ENCODE measurements around the gene MYO3A.

Gene MYO3A

GRCh38 chr10:25933653-25934608 lies at the start of gene MYO3A:
TSS of gene MYO3A (plus strand) at chr10:25934229. CDS start at chr10:25952111, 17,882 bp downstream.
- Histone ChIP-seq H3K4me3 (ENCODE audit: low read depth, low read length) (no peak within 1 kb of the TSS), H3K27ac (no peak within 1 kb of the TSS), H3K27me3 (replicated peaks) (peaks cover 9% of the 10 kb centered on the region), H3K36me3 (replicated peaks) (no peaks in the 10 kb centered on the region)
- DNase-seq, result no peak
- TF ChIP-seq CTCF (IDR thresholded peaks at IDR 0.05; ENCODE audit: low read depth, low read length, missing control alignments), result no peak
- in situ Hi-C loops (cut with HindIII; ENCODE audit: low pct_ligation_motif_present, low sequenced_read_pairs), result no loop called here

- no peak overlapping the region for H3K4me3 ChIP-seq (ENCODE audit: low read depth, low read length)
Measured at GRCh38 chr10:25888627-25889026, 45.4 kb upstream of the MYO3A start.

GRCh38 chr10:25890995-25891394 lies 43.0 kb upstream of the MYO3A start:
- H3K27me3 ChIP-seq (replicated peaks), result no peaks in the 10 kb centered on the region
- no peak for DNase-seq
- H3K27ac ChIP-seq, result no peak overlapping the region
- H3K36me3 ChIP-seq (replicated peaks), result no peaks in the 10 kb centered on the region
- H3K4me3 ChIP-seq (ENCODE audit: low read depth, low read length), result no peak overlapping the region
- in situ Hi-C loops (cut with HindIII; ENCODE audit: low pct_ligation_motif_present, low sequenced_read_pairs), result no loop called here
- TF ChIP-seq CTCF (IDR thresholded peaks at IDR 0.05; ENCODE audit: low read depth, low read length, missing control alignments), result no peak

More at GRCh38 chr10:25888627-25889026, 45.4 kb upstream of the MYO3A start:
- Histone ChIP-seq H3K27me3 (replicated peaks) (no peaks in the 10 kb centered on the region), H3K36me3 (replicated peaks) (no peaks in the 10 kb centered on the region), H3K27ac (no peak overlapping the region)
- no peak for TF ChIP-seq CTCF (IDR thresholded peaks at IDR 0.05; ENCODE audit: low read depth, low read length, missing control alignments)
- in situ Hi-C loops (cut with HindIII; ENCODE audit: low pct_ligation_motif_present, low sequenced_read_pairs), result no loop called here
- no peak for DNase-seq

GRCh38 chr10:25895856-25896255 lies 38.2 kb upstream of the MYO3A start:
- Histone ChIP-seq H3K4me3 (ENCODE audit: low read depth, low read length) (no peak overlapping the region), H3K27ac (no peak overlapping the region), H3K27me3 (replicated peaks) (no peaks in the 10 kb centered on the region), H3K36me3 (replicated peaks) (no peaks in the 10 kb centered on the region)
- no peak for DNase-seq
- in situ Hi-C loops (cut with HindIII; ENCODE audit: low pct_ligation_motif_present, low sequenced_read_pairs), result no loop called here
- no peak for TF ChIP-seq CTCF (IDR thresholded peaks at IDR 0.05; ENCODE audit: low read depth, low read length, missing control alignments)

GRCh38 chr10:25896421-25896820 lies 37.6 kb upstream of the MYO3A start:
- no peak overlapping the region for H3K27ac ChIP-seq
- H3K36me3 ChIP-seq (replicated peaks), result no peaks in the 10 kb centered on the region
- H3K27me3 ChIP-seq (replicated peaks), result no peaks in the 10 kb centered on the region
- in situ Hi-C loops (cut with HindIII; ENCODE audit: low pct_ligation_motif_present, low sequenced_read_pairs), result no loop called here
- TF ChIP-seq CTCF (IDR thresholded peaks at IDR 0.05; ENCODE audit: low read depth, low read length, missing control alignments), result no peak
- no peak for DNase-seq
- H3K4me3 ChIP-seq (ENCODE audit: low read depth, low read length), result no peak overlapping the region
